Osteocyte (in vitro differentiated cells): ENCODE results near the gene EZR. TPM values are rescaled to one million over a fixed set of nuclear protein-coding genes. Genes with fewer than 3 reads are reported as not detected.
A peak's percentile ranks its signal among the peaks of the same experiment; 100 is the strongest.

Experiments used
- DNase-seq: peaks from one replicate; pipeline ENCODE4 v3.0.0; 2021; ENCODE audit warnings: mixed read lengths; ENCODE audit not compliant: unreplicated experiment; ENCODE audit errors: extremely low spot score
- H3K27ac Mint-ChIP-seq: one replicate; pipeline ENCODE4 v1.8.0; 2021; ENCODE audit warnings: mild to moderate bottlenecking, mixed read lengths; ENCODE audit not compliant: unreplicated experiment
- H3K27me3 Mint-ChIP-seq: one replicate; pipeline ENCODE4 v1.8.0; 2021; ENCODE audit warnings: mixed read lengths; ENCODE audit not compliant: unreplicated experiment
- H3K36me3 Mint-ChIP-seq: one replicate; pipeline ENCODE4 v1.8.0; 2021; ENCODE audit warnings: mixed read lengths; ENCODE audit not compliant: unreplicated experiment
- H3K4me1 Mint-ChIP-seq: one replicate; pipeline ENCODE4 v1.8.0; 2021; ENCODE audit warnings: mixed read lengths; ENCODE audit not compliant: unreplicated experiment
- H3K4me3 Mint-ChIP-seq: one replicate; pipeline ENCODE4 v1.8.0; 2021; ENCODE audit warnings: mild to moderate bottlenecking, moderate library complexity, mixed read lengths; ENCODE audit not compliant: unreplicated experiment
- H3K9me3 Mint-ChIP-seq: one replicate; pipeline ENCODE4 v1.8.0; 2021; ENCODE audit warnings: mixed read lengths; ENCODE audit not compliant: unreplicated experiment
- CTCF ChIP-seq: fragments of 200-600 bp; sonication (generic); IDR thresholded peaks from 2 replicates; pipeline ENCODE4 v1.5.0; 2021; ENCODE audit warnings: antibody characterized with exemption, mild to moderate bottlenecking, moderate library complexity
- total RNA-seq: library from RNA; stranded (reverse); gene quantifications from 2 replicates; pipeline ENCODE4 v1.2.1, GENCODE V29; 2021

Gene EZR
- total RNA-seq, 1 donor from 2014 or later = 41.1 TPM

GRCh38 chr6:158801655-158802294 is 17.4 kb downstream of the EZR start:
- H3K27me3 Mint-ChIP-seq = no peaks in the 10 kb centered on the region
- no peaks in the 10 kb centered on the region for H3K9me3 Mint-ChIP-seq
- no peak overlapping the region for H3K27ac Mint-ChIP-seq
- H3K36me3 Mint-ChIP-seq = peaks cover 3% of the 10 kb centered on the region
- no peak overlapping the region for H3K4me3 Mint-ChIP-seq
- H3K4me1 Mint-ChIP-seq = peaks cover 60% of the 10 kb centered on the region
- TF ChIP-seq CTCF = no peak
- DNase-seq = no peak

GRCh38 chr6:158799051-158799792 is 19.9 kb downstream of the EZR start:
- TF ChIP-seq CTCF = no peak
- no peaks in the 10 kb centered on the region for H3K36me3 Mint-ChIP-seq
- H3K27ac Mint-ChIP-seq = peak overlapping the region; percentile 70
- DNase-seq = no peak
- H3K27me3 Mint-ChIP-seq = no peaks in the 10 kb centered on the region
- H3K4me3 Mint-ChIP-seq = no peak overlapping the region
- peaks cover 49% of the 10 kb centered on the region for H3K4me1 Mint-ChIP-seq
- H3K9me3 Mint-ChIP-seq = no peaks in the 10 kb centered on the region

GRCh38 chr6:158798311-158798710 is 20.9 kb downstream of the EZR start:
- Mint-ChIP-seq H3K4me1 (peaks cover 41% of the 10 kb centered on the region), H3K9me3 (no peaks in the 10 kb centered on the region), H3K36me3 (no peaks in the 10 kb centered on the region), H3K27ac (peak overlapping the region; percentile 82), H3K4me3 (no peak overlapping the region), H3K27me3 (no peaks in the 10 kb centered on the region)
- DNase-seq = no peak
- TF ChIP-seq CTCF = no peak

GRCh38 chr6:158797331-158798310 is 21.5 kb downstream of the EZR start:
- no peaks in the 10 kb centered on the region for H3K9me3 Mint-ChIP-seq
- no peak for TF ChIP-seq CTCF
- H3K4me1 Mint-ChIP-seq = peaks cover 38% of the 10 kb centered on the region
- DNase-seq = no peak
- no peaks in the 10 kb centered on the region for H3K36me3 Mint-ChIP-seq
- no peaks in the 10 kb centered on the region for H3K27me3 Mint-ChIP-seq
- H3K27ac Mint-ChIP-seq = peak overlapping the region; percentile 82
- no peak overlapping the region for H3K4me3 Mint-ChIP-seq
